ENCODE data around the gene TRIM62.

The TRIM62 gene

GRCh38 chr1:33178836-33179439 lies 2.9 kb downstream of the TRIM62 start:
- Histone ChIP-seq H3K4me3 (ENCODE audit: low read length) (no peak overlapping the region), H3K9ac (ENCODE audit: low read length) (no peak overlapping the region), H3K4me1 (ENCODE audit: control insufficient read depth, insufficient read depth, low read length) (peaks cover 17% of the 10 kb centered on the region), H3K36me3 (ENCODE audit: control insufficient read depth, insufficient read depth, low read length, severe bottlenecking) (no peaks in the 10 kb centered on the region), H3K27me3 (replicated peaks; ENCODE audit: control insufficient read depth, insufficient read depth, low read length) (no peaks in the 10 kb centered on the region), H3K9me3 (ENCODE audit: control insufficient read depth, low read length) (no peaks in the 10 kb centered on the region)
- DNase-seq (ENCODE audit: low read depth) = no peak

DNA sequence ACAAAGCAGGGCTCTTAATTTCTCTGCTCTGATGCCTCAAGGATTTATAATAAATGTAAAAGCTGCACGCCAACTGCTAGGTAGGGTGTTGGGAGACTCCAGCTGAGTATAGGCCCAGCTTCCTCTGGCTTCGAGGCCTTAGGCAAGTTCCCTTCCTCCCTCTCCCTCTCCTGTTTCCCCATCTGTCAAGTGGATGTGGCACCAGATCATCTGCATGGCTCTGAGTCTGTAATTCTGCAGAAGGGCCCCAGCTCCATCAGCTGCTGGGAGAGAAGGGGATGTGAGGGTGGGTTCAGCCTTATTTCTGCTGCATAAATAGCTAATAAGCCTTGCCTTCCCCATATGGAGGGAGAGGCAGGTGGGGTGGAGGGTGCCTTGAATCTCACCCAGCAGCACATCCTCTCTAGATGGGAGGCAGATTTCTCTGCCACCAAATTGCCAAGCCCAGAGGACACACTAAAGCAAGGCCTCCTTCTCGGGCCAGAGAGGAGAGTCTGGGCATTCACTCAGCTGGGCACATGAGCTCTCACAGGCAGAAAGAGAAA lies 3.8 kb downstream of the TRIM62 start:
- Histone ChIP-seq H3K4me1 (ENCODE audit: control insufficient read depth, insufficient read depth, low read length) (peaks cover 17% of the 10 kb centered on the region), H3K27me3 (replicated peaks; ENCODE audit: control insufficient read depth, insufficient read depth, low read length) (no peaks in the 10 kb centered on the region), H3K9me3 (ENCODE audit: control insufficient read depth, low read length) (no peaks in the 10 kb centered on the region), H3K36me3 (ENCODE audit: control insufficient read depth, insufficient read depth, low read length, severe bottlenecking) (no peaks in the 10 kb centered on the region), H3K9ac (ENCODE audit: low read length) (no peak overlapping the region), H3K4me3 (ENCODE audit: low read length) (no peak overlapping the region)
- DNase-seq (ENCODE audit: low read depth) = no peak

GRCh38 chr1:33176887-33177286 lies 5.0 kb downstream of the TRIM62 start:
- no peak for DNase-seq (ENCODE audit: low read depth)
- Histone ChIP-seq H3K4me3 (ENCODE audit: low read length) (no peak overlapping the region), H3K36me3 (ENCODE audit: control insufficient read depth, insufficient read depth, low read length, severe bottlenecking) (no peaks in the 10 kb centered on the region), H3K4me1 (ENCODE audit: control insufficient read depth, insufficient read depth, low read length) (peaks cover 17% of the 10 kb centered on the region), H3K9me3 (ENCODE audit: control insufficient read depth, low read length) (no peaks in the 10 kb centered on the region), H3K9ac (ENCODE audit: low read length) (no peak overlapping the region), H3K27me3 (replicated peaks; ENCODE audit: control insufficient read depth, insufficient read depth, low read length) (no peaks in the 10 kb centered on the region)

DNA sequence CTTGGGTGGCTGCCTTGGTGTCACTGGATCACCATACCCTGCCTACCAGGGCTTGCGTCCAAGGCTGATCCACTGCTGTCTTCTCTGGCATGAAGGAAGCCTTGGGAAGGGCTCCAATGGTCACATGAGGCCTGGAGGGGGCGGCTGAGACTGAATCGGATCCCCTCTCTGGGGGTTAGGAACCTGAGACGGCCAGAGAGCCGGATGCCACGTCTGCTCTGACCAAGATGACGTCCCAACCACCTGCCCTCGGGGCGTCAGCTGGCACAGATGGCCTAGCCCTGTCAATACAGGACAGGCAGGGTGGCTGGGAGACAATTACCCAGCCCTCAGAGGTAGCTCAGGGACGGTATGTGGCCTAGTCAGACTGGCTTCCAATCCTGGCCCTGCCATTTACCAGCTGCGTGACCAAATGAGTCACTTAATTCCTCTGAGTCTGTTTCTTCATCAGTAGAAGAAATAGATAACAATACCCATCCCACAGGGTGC lies 5.4 kb downstream of the TRIM62 start:
- Histone ChIP-seq H3K36me3 (ENCODE audit: control insufficient read depth, insufficient read depth, low read length, severe bottlenecking) (no peaks in the 10 kb centered on the region), H3K9ac (ENCODE audit: low read length) (peak overlapping the region; percentile 10), H3K4me1 (ENCODE audit: control insufficient read depth, insufficient read depth, low read length) (peaks cover 17% of the 10 kb centered on the region), H3K4me3 (ENCODE audit: low read length) (no peak overlapping the region), H3K27me3 (replicated peaks; ENCODE audit: control insufficient read depth, insufficient read depth, low read length) (no peaks in the 10 kb centered on the region), H3K9me3 (ENCODE audit: control insufficient read depth, low read length) (no peaks in the 10 kb centered on the region)
- DNase-seq (ENCODE audit: low read depth) = peak; percentile 84

GRCh38 chr1:33175865-33176264 lies 6.0 kb downstream of the TRIM62 start:
- Histone ChIP-seq H3K9ac (ENCODE audit: low read length) (peak overlapping the region; percentile 10), H3K27me3 (replicated peaks; ENCODE audit: control insufficient read depth, insufficient read depth, low read length) (no peaks in the 10 kb centered on the region), H3K9me3 (ENCODE audit: control insufficient read depth, low read length) (no peaks in the 10 kb centered on the region), H3K4me3 (ENCODE audit: low read length) (no peak overlapping the region), H3K4me1 (ENCODE audit: control insufficient read depth, insufficient read depth, low read length) (peaks cover 17% of the 10 kb centered on the region), H3K36me3 (ENCODE audit: control insufficient read depth, insufficient read depth, low read length, severe bottlenecking) (no peaks in the 10 kb centered on the region)
- no peak for DNase-seq (ENCODE audit: low read depth)

- no peak overlapping the region for H3K4me3 ChIP-seq (ENCODE audit: low read length)
- no peak overlapping the region for H3K9ac ChIP-seq (ENCODE audit: low read length)
- peaks cover 2% of the 10 kb centered on the region for H3K9me3 ChIP-seq (ENCODE audit: control insufficient read depth, low read length)
These were observed 8.8 kb downstream of the TRIM62 start for GRCh38 chr1:33173091-33173490.

GRCh38 chr1:33171977-33172813 lies 9.6 kb downstream of the TRIM62 start:
- Histone ChIP-seq H3K4me3 (ENCODE audit: low read length) (no peak overlapping the region), H3K36me3 (ENCODE audit: control insufficient read depth, insufficient read depth, low read length, severe bottlenecking) (no peaks in the 10 kb centered on the region), H3K9me3 (ENCODE audit: control insufficient read depth, low read length) (peaks cover 3% of the 10 kb centered on the region)

More at GRCh38 chr1:33173091-33173490, 8.8 kb downstream of the TRIM62 start:
- DNase-seq (ENCODE audit: low read depth) = no peak
- Histone ChIP-seq H3K27me3 (replicated peaks; ENCODE audit: control insufficient read depth, insufficient read depth, low read length) (no peaks in the 10 kb centered on the region), H3K4me1 (ENCODE audit: control insufficient read depth, insufficient read depth, low read length) (peaks cover 13% of the 10 kb centered on the region), H3K36me3 (ENCODE audit: control insufficient read depth, insufficient read depth, low read length, severe bottlenecking) (no peaks in the 10 kb centered on the region)

DNA sequence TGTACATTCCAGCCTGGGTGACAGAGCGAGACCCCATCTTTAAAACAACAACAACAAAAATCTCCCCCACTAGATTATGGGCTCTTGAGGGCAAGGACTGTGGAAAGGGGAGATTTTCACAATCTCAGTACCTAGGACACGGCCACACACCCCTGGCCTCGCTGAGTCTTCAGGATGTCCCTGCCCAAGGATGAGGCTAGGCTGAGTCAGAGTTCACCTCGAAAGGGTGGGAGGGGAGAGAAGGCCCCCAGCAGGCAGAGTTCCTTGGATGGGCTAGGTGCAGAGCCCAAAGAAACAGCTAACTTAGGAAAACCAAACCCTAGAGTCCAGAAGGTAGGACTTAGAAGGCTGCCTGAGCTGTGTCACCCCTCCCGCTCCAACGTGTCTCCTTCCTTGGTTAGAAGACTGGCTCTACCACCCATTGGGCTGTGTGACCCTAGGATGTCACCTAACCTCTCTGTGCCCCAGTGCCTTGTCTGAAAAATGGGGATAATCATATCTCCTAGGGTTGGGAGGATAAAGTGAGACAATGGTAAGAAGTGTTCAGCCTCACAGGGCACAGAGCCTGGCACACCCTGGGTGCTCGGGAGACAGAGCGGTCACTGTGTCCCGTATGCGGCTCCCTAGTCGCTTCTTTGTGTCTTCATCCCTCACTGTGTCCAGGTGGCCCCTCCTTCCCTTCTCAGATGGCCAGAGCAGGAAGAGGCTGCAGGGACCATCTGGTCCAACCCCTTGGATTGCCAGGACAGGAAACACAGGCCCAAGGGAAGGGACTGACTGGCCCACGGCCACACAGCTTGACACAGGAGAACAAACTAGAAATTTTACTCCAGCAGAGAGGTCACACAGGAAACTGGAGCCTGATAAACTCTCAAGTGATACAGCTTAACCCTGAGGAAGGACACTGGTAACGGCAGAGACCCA lies 11.2 kb downstream of the TRIM62 start:
- no peaks in the 10 kb centered on the region for H3K27me3 ChIP-seq (replicated peaks; ENCODE audit: control insufficient read depth, insufficient read depth, low read length)
- no peaks in the 10 kb centered on the region for H3K36me3 ChIP-seq (ENCODE audit: control insufficient read depth, insufficient read depth, low read length, severe bottlenecking)
- H3K9me3 ChIP-seq (ENCODE audit: control insufficient read depth, low read length) = peaks cover 3% of the 10 kb centered on the region
- H3K4me1 ChIP-seq (ENCODE audit: control insufficient read depth, insufficient read depth, low read length) = no peaks in the 10 kb centered on the region
- no peak for DNase-seq (ENCODE audit: low read depth)
- no peak overlapping the region for H3K4me3 ChIP-seq (ENCODE audit: low read length)
- H3K9ac ChIP-seq (ENCODE audit: low read length) = no peak overlapping the region

More at GRCh38 chr1:33171977-33172813, 9.6 kb downstream of the TRIM62 start:
- Histone ChIP-seq H3K4me1 (ENCODE audit: control insufficient read depth, insufficient read depth, low read length) (peaks cover 13% of the 10 kb centered on the region), H3K9ac (ENCODE audit: low read length) (no peak overlapping the region), H3K27me3 (replicated peaks; ENCODE audit: control insufficient read depth, insufficient read depth, low read length) (no peaks in the 10 kb centered on the region)
- DNase-seq (ENCODE audit: low read depth) = no peak

- peak; percentile 58 for DNase-seq (ENCODE audit: low read depth)
- H3K4me1 ChIP-seq (ENCODE audit: control insufficient read depth, insufficient read depth, low read length) = no peaks in the 10 kb centered on the region
- H3K36me3 ChIP-seq (ENCODE audit: control insufficient read depth, insufficient read depth, low read length, severe bottlenecking) = no peaks in the 10 kb centered on the region
- H3K4me3 ChIP-seq (ENCODE audit: low read length) = no peak overlapping the region
- no peaks in the 10 kb centered on the region for H3K27me3 ChIP-seq (replicated peaks; ENCODE audit: control insufficient read depth, insufficient read depth, low read length)
- peaks cover 3% of the 10 kb centered on the region for H3K9me3 ChIP-seq (ENCODE audit: control insufficient read depth, low read length)
- no peak overlapping the region for H3K9ac ChIP-seq (ENCODE audit: low read length)
These were observed 12.4 kb downstream of the TRIM62 start for GRCh38 chr1:33169290-33170055.

GRCh38 chr1:33168556-33169289 lies 13.1 kb downstream of the TRIM62 start:
- Histone ChIP-seq H3K9me3 (ENCODE audit: control insufficient read depth, low read length) (peaks cover 3% of the 10 kb centered on the region), H3K4me1 (ENCODE audit: control insufficient read depth, insufficient read depth, low read length) (no peaks in the 10 kb centered on the region), H3K4me3 (ENCODE audit: low read length) (no peak overlapping the region), H3K9ac (ENCODE audit: low read length) (no peak overlapping the region), H3K27me3 (replicated peaks; ENCODE audit: control insufficient read depth, insufficient read depth, low read length) (no peaks in the 10 kb centered on the region), H3K36me3 (ENCODE audit: control insufficient read depth, insufficient read depth, low read length, severe bottlenecking) (no peaks in the 10 kb centered on the region)
- peak; percentile 65 for DNase-seq (ENCODE audit: low read depth)

Measured in adipocyte (in vitro differentiated cells).